ENCODE results near the gene VCAM1.

VCAM1 gene

GRCh38 chr1:100722221-100722620, 2.7 kb downstream of the VCAM1 start:
- Histone ChIP-seq H3K4me1 (ENCODE audit: control insufficient read depth, low read length) (no peaks in the 10 kb centered on the region), H3K9me3 (ENCODE audit: control insufficient read depth, insufficient read depth, low read length) (no peaks in the 10 kb centered on the region), H4K20me1 (ENCODE audit: control insufficient read depth, insufficient read depth, low read depth, low read length) (no peaks in the 10 kb centered on the region), H3K4me2 (ENCODE audit: low read length) (no peak overlapping the region), H3K4me3 (ENCODE audit: low read length) (no peak overlapping the region), H3K27ac (ENCODE audit: low read depth, low read length) (no peak overlapping the region), H3K79me2 (ENCODE audit: control insufficient read depth, low read length) (no peaks in the 10 kb centered on the region), H3K27me3 (ENCODE audit: control insufficient read depth, low read length) (peaks cover 9% of the 10 kb centered on the region), H3K9me2 (replicated peaks; ENCODE audit: control insufficient read depth, low read length) (no peaks in the 10 kb centered on the region), H3K36me3 (ENCODE audit: control insufficient read depth, low read length) (no peaks in the 10 kb centered on the region), H3F3A (ENCODE audit: control insufficient read depth, insufficient read depth) (no peaks in the 10 kb centered on the region)
- TF ChIP-seq EZH2phosphoT487 (IDR thresholded peaks at IDR 0.05; ENCODE audit: borderline replicate concordance, low read length) (no peak), CTCF (IDR thresholded peaks at IDR 0.05; ENCODE audit: low read depth, low read length, poor library complexity, severe bottlenecking) (no peak)

GRCh38 chr1:100724281-100724680, 4.7 kb downstream of the VCAM1 start:
- Histone ChIP-seq H3K9me3 (ENCODE audit: control insufficient read depth, insufficient read depth, low read length) (no peaks in the 10 kb centered on the region), H3K4me1 (ENCODE audit: control insufficient read depth, low read length) (no peaks in the 10 kb centered on the region), H3K4me2 (ENCODE audit: low read length) (no peak overlapping the region), H3F3A (ENCODE audit: control insufficient read depth, insufficient read depth) (no peaks in the 10 kb centered on the region), H3K79me2 (ENCODE audit: control insufficient read depth, low read length) (no peaks in the 10 kb centered on the region), H3K9me2 (replicated peaks; ENCODE audit: control insufficient read depth, low read length) (no peaks in the 10 kb centered on the region), H3K27ac (ENCODE audit: low read depth, low read length) (no peak overlapping the region), H3K27me3 (ENCODE audit: control insufficient read depth, low read length) (peaks cover 8% of the 10 kb centered on the region), H3K36me3 (ENCODE audit: control insufficient read depth, low read length) (no peaks in the 10 kb centered on the region), H3K4me3 (ENCODE audit: low read length) (no peak overlapping the region), H4K20me1 (ENCODE audit: control insufficient read depth, insufficient read depth, low read depth, low read length) (no peaks in the 10 kb centered on the region)
- TF ChIP-seq EZH2phosphoT487 (IDR thresholded peaks at IDR 0.05; ENCODE audit: borderline replicate concordance, low read length) (no peak), CTCF (IDR thresholded peaks at IDR 0.05; ENCODE audit: low read depth, low read length, poor library complexity, severe bottlenecking) (no peak)

GRCh38 chr1:100730130-100730529, 10.6 kb downstream of the VCAM1 start:
- Histone ChIP-seq H3K9me3 (ENCODE audit: control insufficient read depth, insufficient read depth, low read length) (no peaks in the 10 kb centered on the region), H3K27me3 (ENCODE audit: control insufficient read depth, low read length) (no peaks in the 10 kb centered on the region), H3K36me3 (ENCODE audit: control insufficient read depth, low read length) (no peaks in the 10 kb centered on the region), H3K27ac (ENCODE audit: low read depth, low read length) (no peak overlapping the region), H3K4me1 (ENCODE audit: control insufficient read depth, low read length) (no peaks in the 10 kb centered on the region), H3K9me2 (replicated peaks; ENCODE audit: control insufficient read depth, low read length) (no peaks in the 10 kb centered on the region), H4K20me1 (ENCODE audit: control insufficient read depth, insufficient read depth, low read depth, low read length) (no peaks in the 10 kb centered on the region), H3K4me3 (ENCODE audit: low read length) (no peak overlapping the region), H3F3A (ENCODE audit: control insufficient read depth, insufficient read depth) (no peaks in the 10 kb centered on the region), H3K79me2 (ENCODE audit: control insufficient read depth, low read length) (no peaks in the 10 kb centered on the region), H3K4me2 (ENCODE audit: low read length) (no peak overlapping the region)
- TF ChIP-seq EZH2phosphoT487 (IDR thresholded peaks at IDR 0.05; ENCODE audit: borderline replicate concordance, low read length) (no peak), CTCF (IDR thresholded peaks at IDR 0.05; ENCODE audit: low read depth, low read length, poor library complexity, severe bottlenecking) (no peak)

GRCh38 chr1:100731309-100731708, 11.8 kb downstream of the VCAM1 start:
- Histone ChIP-seq H3K27ac (ENCODE audit: low read depth, low read length) (no peak overlapping the region), H3K4me2 (ENCODE audit: low read length) (no peak overlapping the region), H3K9me3 (ENCODE audit: control insufficient read depth, insufficient read depth, low read length) (no peaks in the 10 kb centered on the region), H3K79me2 (ENCODE audit: control insufficient read depth, low read length) (no peaks in the 10 kb centered on the region), H3F3A (ENCODE audit: control insufficient read depth, insufficient read depth) (no peaks in the 10 kb centered on the region), H3K27me3 (ENCODE audit: control insufficient read depth, low read length) (no peaks in the 10 kb centered on the region), H3K4me3 (ENCODE audit: low read length) (no peak overlapping the region), H3K36me3 (ENCODE audit: control insufficient read depth, low read length) (no peaks in the 10 kb centered on the region), H3K9me2 (replicated peaks; ENCODE audit: control insufficient read depth, low read length) (no peaks in the 10 kb centered on the region), H3K4me1 (ENCODE audit: control insufficient read depth, low read length) (no peaks in the 10 kb centered on the region), H4K20me1 (ENCODE audit: control insufficient read depth, insufficient read depth, low read depth, low read length) (no peaks in the 10 kb centered on the region)
- TF ChIP-seq CTCF (IDR thresholded peaks at IDR 0.05; ENCODE audit: low read depth, low read length, poor library complexity, severe bottlenecking) (no peak), EZH2phosphoT487 (IDR thresholded peaks at IDR 0.05; ENCODE audit: borderline replicate concordance, low read length) (no peak)
